Kidney capillary endothelial cell (primary cell): ENCODE data around the gene MAD1L1.

ENCODE experiments used
- DNase-seq: peaks from one replicate; pipeline ENCODE4 v3.0.0-alpha.2; 2018; ENCODE audit warnings: low spot score

Gene MAD1L1

GRCh38 chr7:2218444-2218785 lies 14.3 kb downstream of the MAD1L1 start:
- no peak for DNase-seq

- DNase-seq: no peak
These were observed 14.9 kb downstream of the MAD1L1 start for GRCh38 chr7:2217716-2218443.

GRCh38 chr7:2217206-2217605 lies 15.5 kb downstream of the MAD1L1 start:
- DNase-seq: no peak

GRCh38 chr7:2215851-2216250 lies 16.9 kb downstream of the MAD1L1 start:
- DNase-seq: no peak

GRCh38 chr7:2214636-2215035 lies 18.1 kb downstream of the MAD1L1 start:
- no peak for DNase-seq

- no peak for DNase-seq
These were observed 19.1 kb downstream of the MAD1L1 start for GRCh38 chr7:2213551-2214215.

- no peak for DNase-seq
These were observed 19.8 kb downstream of the MAD1L1 start for GRCh38 chr7:2212906-2213305.

GRCh38 chr7:2211926-2212325 lies 20.8 kb downstream of the MAD1L1 start:
- no peak for DNase-seq

- no peak for DNase-seq
These were observed 21.4 kb downstream of the MAD1L1 start for GRCh38 chr7:2211259-2211880.

GRCh38 chr7:2210551-2211258 lies 22.0 kb downstream of the MAD1L1 start:
- DNase-seq: no peak

- no peak for DNase-seq
These were observed 22.8 kb downstream of the MAD1L1 start for GRCh38 chr7:2209961-2210323.

- DNase-seq: peak; percentile 31
These were observed 23.4 kb downstream of the MAD1L1 start for GRCh38 chr7:2209146-2209960.

- DNase-seq: no peak
These were observed 24.0 kb downstream of the MAD1L1 start for GRCh38 chr7:2208712-2209111.

GRCh38 chr7:2205036-2205780 lies 27.5 kb downstream of the MAD1L1 start:
- no peak for DNase-seq

GRCh38 chr7:2204446-2204845 lies 28.3 kb downstream of the MAD1L1 start:
- DNase-seq: no peak

GRCh38 chr7:2203766-2204300 lies 28.9 kb downstream of the MAD1L1 start:
- DNase-seq: no peak

- DNase-seq: no peak
These were observed 29.6 kb downstream of the MAD1L1 start for GRCh38 chr7:2202901-2203765.

- DNase-seq: no peak
These were observed 30.4 kb downstream of the MAD1L1 start for GRCh38 chr7:2202361-2202761.

GRCh38 chr7:2201686-2202360 lies 30.9 kb downstream of the MAD1L1 start:
- DNase-seq: no peak
